NCI-H1417 (cell line): ENCODE results near the gene UTS2R.
"Not testable (repeated sequence)": the region's sequence is repeated elsewhere in the genome, so short reads cannot be mapped to it uniquely, and the experiment has no call there.

Experiments
- DNase-seq, 3 experiments: peaks; one replicate each; lab custom pipeline; 2025; lab: John Stamatoyannopoulos, UW

The UTS2R gene

GRCh38 chr17:82375359-82376041 is 3.9 kb downstream of the UTS2R start:
- no peak for DNase-seq

- no peak for DNase-seq
Observed at GRCh38 chr17:82376042-82376730, 4.6 kb downstream of the UTS2R start.

- DNase-seq: not testable (repeated sequence)
Observed at GRCh38 chr17:82377294-82377693, 5.7 kb downstream of the UTS2R start.

- DNase-seq: no peak
Observed at GRCh38 chr17:82377924-82378740, 6.6 kb downstream of the UTS2R start.

- no peak for DNase-seq
Observed at GRCh38 chr17:82378741-82379021, 7.1 kb downstream of the UTS2R start.

GRCh38 chr17:82380860-82381702 is 9.5 kb downstream of the UTS2R start:
- DNase-seq: peak in 1 of 3 experiments; percentile 52

GRCh38 chr17:82381703-82382009 is 10.1 kb downstream of the UTS2R start:
- DNase-seq: not testable (repeated sequence)

GRCh38 chr17:82382220-82382932 is 10.8 kb downstream of the UTS2R start:
- DNase-seq: not testable (repeated sequence)

GRCh38 chr17:82382933-82383255 is 11.3 kb downstream of the UTS2R start:
- DNase-seq: no peak

GRCh38 chr17:82383411-82383810 is 11.8 kb downstream of the UTS2R start:
- peak in 2 of 3 experiments; percentile 28 to 70 for DNase-seq

- peak in 2 of 3 experiments; percentile 68 to 73 for DNase-seq
Observed at GRCh38 chr17:82384051-82384729, 12.6 kb downstream of the UTS2R start.

GRCh38 chr17:82384730-82385481 is 13.3 kb downstream of the UTS2R start:
- DNase-seq: peak; percentile 75 to 94 (median 89)

- DNase-seq: no peak
Observed at GRCh38 chr17:82385559-82386254, 14.1 kb downstream of the UTS2R start.

GRCh38 chr17:82386255-82386831 is 14.8 kb downstream of the UTS2R start:
- DNase-seq: no peak

- DNase-seq: no peak
Observed at GRCh38 chr17:82386881-82387704, 15.5 kb downstream of the UTS2R start.

GRCh38 chr17:82387705-82388106 is 16.1 kb downstream of the UTS2R start:
- no peak for DNase-seq

- no peak for DNase-seq
Observed at GRCh38 chr17:82388223-82388921, 16.8 kb downstream of the UTS2R start.

- no peak for DNase-seq
Observed at GRCh38 chr17:82388922-82389283, 17.3 kb downstream of the UTS2R start.
